K562 (cell line): ENCODE measurements around the gene CORT. TPM values are rescaled to one million over a fixed set of nuclear protein-coding genes. Genes with fewer than 3 reads are reported as not detected.

ENCODE experiments used
- CBFB ChIP-seq: sonication (generic); formaldehyde crosslinking; IDR thresholded peaks from 2 replicates; pipeline ENCODE4 v1.4.0; 2020; ENCODE audit warnings: mild to moderate bottlenecking, missing genetic modification reagents
- E2F5 ChIP-seq: sonication (generic); formaldehyde crosslinking; IDR thresholded peaks from 2 replicates; pipeline ENCODE4 v1.8.0; 2022; ENCODE audit warnings: mild to moderate bottlenecking, missing genetic modification reagents
- HOMEZ ChIP-seq: fragments of 250-450 bp; sonication (Bioruptor Pico); IDR thresholded peaks from 2 replicates; pipeline ENCODE4 v1.4.0; 2020; ENCODE audit warnings: mild to moderate bottlenecking, moderate library complexity
- MGA ChIP-seq: fragments of 450-650 bp; IDR thresholded peaks from 2 replicates; pipeline ENCODE4 v1.6.1; 2016; ENCODE audit warnings: mild to moderate bottlenecking, moderate library complexity
- NR2C2 ChIP-seq, 2 experiments: fragments of 200-800 bp in 1 of 2; sonication (Bioruptor generic) in 1 of 2; sonication (generic) in 1 of 2; formaldehyde crosslinking in 1 of 2; IDR thresholded peaks; 2 replicates each; pipeline versions ENCODE4 v1.6.1 to v1.8.0; 2016 to 2022; ENCODE audit warnings: mild to moderate bottlenecking in 1 of 2, missing compliant biosample characterization in 1 of 2, missing genetic modification characterization in 1 of 2, missing genetic modification reagents in 1 of 2
- TAF9B ChIP-seq: fragments of 450-650 bp; IDR thresholded peaks from 2 replicates; pipeline ENCODE4 v1.6.1; 2018; ENCODE audit warnings: mild to moderate bottlenecking; ENCODE audit not compliant: partially characterized antibody
- ZBTB11 ChIP-seq, 3 experiments: fragments of 200-800 bp in 1 of 3; fragments of 250-450 bp in 1 of 3; fragments of 450-650 bp in 1 of 3; sonication (Bioruptor Pico) in 1 of 3; sonication (Bioruptor generic) in 1 of 3; formaldehyde crosslinking in 1 of 3; IDR thresholded peaks; 2 replicates each; pipeline versions ENCODE4 v1.6.1 to v1.8.0; 2016 to 2022; ENCODE audit warnings: mild to moderate bottlenecking in 2 of 3, missing genetic modification characterization in 2 of 3, missing compliant biosample characterization in 1 of 3, moderate library complexity in 1 of 3
- polyA plus RNA-seq, 8 experiments: library from polyadenylated mRNA; depleted of rRNA in 4 of 8; stranded (reverse) in 5 of 8; unstranded in 3 of 8; fragments of >200 nt; fragmentation: Nextera tagmentation in 2 of 8; fragmentation: Illumina TruSeq in 1 of 8; extraction: Ambion mirVana in 2 of 8; extraction: Trizol in 1 of 8; gene quantifications; 2 replicates each; pipeline versions ENCODE4 v1.2.1 to v1.2.3, GENCODE V29; 2011 to 2014; ENCODE audit warnings: inconsistent platforms in 1 of 8, missing spikeins in 1 of 8
- total RNA-seq, 7 experiments: library from RNA; depleted of rRNA in 6 of 7; stranded (reverse); fragments of >200 nt in 6 of 7; fragmentation: Illumina TruSeq in 2 of 7; extraction: Trizol in 2 of 7; gene quantifications; 2 replicates each; pipeline versions ENCODE4 v1.2.1 to v1.2.3, GENCODE V29; 2011 to 2021; ENCODE audit warnings: low replicate concordance in 1 of 7

CORT gene
- total and polyA plus RNA-seq, 9 of the 15 experiments (the other 6 are each of a cell fraction or from before 2014, with no cell fraction given): 0.08 to 0.54 (median 0.13) TPM; not detected in 5

GRCh38 chr1:10415211-10415930, 34.5 kb upstream of the CORT start (continued):
- no peak; the same call in 1 of the 2 replicates for TF ChIP-seq MGA
- no peak for TF ChIP-seq HOMEZ (CRISPR knock-in tag)
- TF ChIP-seq CBFB (CRISPR knock-in tag): no peak
- TF ChIP-seq ZBTB11 (CRISPR knock-in tag; IDR thresholded peaks at IDR 0.05): peak in 2 of 3 experiments; percentile 63 to 91; a peak in 3 of 6 replicates
- peak; percentile 73 for TF ChIP-seq TAF9B
- TF ChIP-seq E2F5 (CRISPR knock-in tag): no peak
- no peak for TF ChIP-seq NR2C2 (CRISPR knock-in tag; IDR thresholded peaks at IDR 0.05)
- peak; percentile 90 for TF ChIP-seq NR2C2 (tag; IDR thresholded peaks at IDR 0.05)
